Activated T-cell treated with anti-CD3 and anti-CD28 coated beads for 24 hours (primary cell): ENCODE data around the gene ROGDI.

Experiments
- DNase-seq: peaks from one replicate; pipeline ENCODE4 v3.0.0-alpha.2; 2020; ENCODE audit warnings: low read depth

The ROGDI gene

GRCh38 chr16:4814046-4814445 is 11.6 kb upstream of the ROGDI start:
- DNase-seq = no peak

- no peak for DNase-seq
Observed at GRCh38 chr16:4813251-4814003, 11.0 kb upstream of the ROGDI start.

- DNase-seq = no peak
Observed at GRCh38 chr16:4811773-4812172, 9.3 kb upstream of the ROGDI start.

- no peak for DNase-seq
Observed at GRCh38 chr16:4811242-4811641, 8.8 kb upstream of the ROGDI start.

GRCh38 chr16:4806280-4806679 is 3.8 kb upstream of the ROGDI start:
- DNase-seq = no peak

- no peak for DNase-seq
Observed at GRCh38 chr16:4805231-4805630, 2.8 kb upstream of the ROGDI start.

- no peak for DNase-seq
Observed at GRCh38 chr16:4803898-4804762, 1.7 kb upstream of the ROGDI start.

GRCh38 chr16:4803401-4803844 is 990 bp upstream of the ROGDI start:
- no peak for DNase-seq

- peak; percentile 84 for DNase-seq
Observed at GRCh38 chr16:4802659-4803287, 340 bp upstream of the ROGDI start.

- no peak for DNase-seq
Observed at GRCh38 chr16:4801051-4801961, 1.1 kb downstream of the ROGDI start.

- DNase-seq = no peak
Observed at GRCh38 chr16:4800290-4801041, 2.0 kb downstream of the ROGDI start.

- no peak for DNase-seq
Observed at GRCh38 chr16:4799171-4799855, 3.1 kb downstream of the ROGDI start.

GRCh38 chr16:4798456-4798855 is 4.0 kb downstream of the ROGDI start:
- no peak for DNase-seq

GRCh38 chr16:4797805-4798252 is 4.6 kb downstream of the ROGDI start:
- no peak for DNase-seq

- DNase-seq = no peak
Observed at GRCh38 chr16:4796982-4797804, 5.2 kb downstream of the ROGDI start.

- DNase-seq = no peak
Observed at GRCh38 chr16:4795828-4796572, 6.4 kb downstream of the ROGDI start.

- DNase-seq = no peak
Observed at GRCh38 chr16:4795181-4795827, 7.1 kb downstream of the ROGDI start, which contains the start of gene SMIM22. TSS of gene SMIM22 (plus strand) at chr16:4795369. CDS start at chr16:4795735, 366 bp downstream.

- DNase-seq = no peak
Observed at GRCh38 chr16:4792951-4793513, 9.4 kb downstream of the ROGDI start.
